Adipocyte (in vitro differentiated cells): ENCODE results near the gene TJP2.

Experiments
- DNase-seq: peaks from one replicate; pipeline ENCODE4 v3.0.0-alpha.2; 2015; ENCODE audit warnings: low read depth
- H3K27me3 ChIP-seq: replicated peaks from 2 replicates; pipeline ENCODE4 v1.7.0; 2013; ENCODE audit warnings: mild to moderate bottlenecking, low read length, moderate library complexity; ENCODE audit not compliant: control insufficient read depth, insufficient read depth
- H3K36me3 ChIP-seq: 2 replicates; pipeline ENCODE4 v1.7.0; 2013; ENCODE audit warnings: low read length, mild to moderate bottlenecking, moderate library complexity; ENCODE audit not compliant: control insufficient read depth, insufficient read depth, severe bottlenecking
- H3K4me1 ChIP-seq: 2 replicates; pipeline ENCODE4 v1.7.0; 2013; ENCODE audit warnings: mild to moderate bottlenecking, low read length, moderate library complexity; ENCODE audit not compliant: control insufficient read depth, insufficient read depth
- H3K4me3 ChIP-seq: 2 replicates; pipeline ENCODE4 v1.7.0; 2013; ENCODE audit warnings: mild to moderate bottlenecking, low read length, moderate library complexity
- H3K9ac ChIP-seq: 2 replicates; pipeline ENCODE4 v1.7.0; 2013; ENCODE audit warnings: mild to moderate bottlenecking, low read length, moderate library complexity
- H3K9me3 ChIP-seq: 2 replicates; pipeline ENCODE4 v1.7.0; 2013; ENCODE audit warnings: mild to moderate bottlenecking, low read length, moderate library complexity; ENCODE audit not compliant: control insufficient read depth

Gene TJP2

GRCh38 chr9:69165581-69165980, 8.5 kb upstream of the TJP2 start:
- no peak overlapping the region for H3K4me3 ChIP-seq
- H3K9me3 ChIP-seq: no peaks in the 10 kb centered on the region
- H3K27me3 ChIP-seq: no peaks in the 10 kb centered on the region
- no peak overlapping the region for H3K9ac ChIP-seq
- H3K4me1 ChIP-seq: no peaks in the 10 kb centered on the region
- no peak for DNase-seq
- no peaks in the 10 kb centered on the region for H3K36me3 ChIP-seq

- Histone ChIP-seq H3K27me3 (no peaks in the 10 kb centered on the region), H3K36me3 (no peaks in the 10 kb centered on the region), H3K4me3 (no peak overlapping the region), H3K4me1 (peaks cover 8% of the 10 kb centered on the region), H3K9ac (no peak overlapping the region), H3K9me3 (no peaks in the 10 kb centered on the region)
- DNase-seq: no peak
These were observed 5.3 kb upstream of the TJP2 start for GRCh38 chr9:69168709-69169217.

- H3K9me3 ChIP-seq: no peaks in the 10 kb centered on the region
- peaks cover 9% of the 10 kb centered on the region for H3K4me1 ChIP-seq
- no peaks in the 10 kb centered on the region for H3K27me3 ChIP-seq
- H3K9ac ChIP-seq: no peak overlapping the region
- no peak overlapping the region for H3K4me3 ChIP-seq
- DNase-seq: no peak
- H3K36me3 ChIP-seq: no peaks in the 10 kb centered on the region
These were observed 3.8 kb upstream of the TJP2 start for GRCh38 chr9:69170231-69170630.

- H3K27me3 ChIP-seq: no peaks in the 10 kb centered on the region
- no peaks in the 10 kb centered on the region for H3K9me3 ChIP-seq
- no peaks in the 10 kb centered on the region for H3K36me3 ChIP-seq
- no peak overlapping the region for H3K4me3 ChIP-seq
- peaks cover 16% of the 10 kb centered on the region for H3K4me1 ChIP-seq
- H3K9ac ChIP-seq: no peak overlapping the region
- DNase-seq: no peak
These were observed 3.0 kb upstream of the TJP2 start for GRCh38 chr9:69171049-69171448.

- Histone ChIP-seq H3K36me3 (no peaks in the 10 kb centered on the region), H3K4me3 (no peak overlapping the region), H3K27me3 (no peaks in the 10 kb centered on the region), H3K4me1 (peaks cover 21% of the 10 kb centered on the region), H3K9ac (no peak overlapping the region), H3K9me3 (no peaks in the 10 kb centered on the region)
- no peak for DNase-seq
These were observed 2.6 kb upstream of the TJP2 start for GRCh38 chr9:69171517-69171916.

GRCh38 chr9:69172895-69173294, 1.2 kb upstream of the TJP2 start:
- Histone ChIP-seq H3K36me3 (no peaks in the 10 kb centered on the region), H3K4me1 (peaks cover 35% of the 10 kb centered on the region), H3K27me3 (no peaks in the 10 kb centered on the region), H3K9ac (no peak overlapping the region), H3K4me3 (no peak overlapping the region), H3K9me3 (no peaks in the 10 kb centered on the region)
- no peak for DNase-seq

- Histone ChIP-seq H3K4me1 (peaks cover 41% of the 10 kb centered on the region), H3K36me3 (no peaks in the 10 kb centered on the region), H3K9me3 (no peaks in the 10 kb centered on the region), H3K4me3 (peak overlapping the region; percentile 96), H3K9ac (peak overlapping the region; percentile 93), H3K27me3 (no peaks in the 10 kb centered on the region)
- DNase-seq: no peak
These were observed 583 bp upstream of the TJP2 start for GRCh38 chr9:69173497-69173890.

- DNase-seq: peak; percentile 94
- no peaks in the 10 kb centered on the region for H3K36me3 ChIP-seq
- no peaks in the 10 kb centered on the region for H3K9me3 ChIP-seq
- peak overlapping the region; percentile 96 for H3K4me3 ChIP-seq
- peaks cover 44% of the 10 kb centered on the region for H3K4me1 ChIP-seq
- H3K9ac ChIP-seq: peak overlapping the region; percentile 93
- no peaks in the 10 kb centered on the region for H3K27me3 ChIP-seq
These were observed 763 bp downstream of the TJP2 start for GRCh38 chr9:69174616-69175463.

- DNase-seq: peak; percentile 61
- peak overlapping the region; percentile 93 for H3K9ac ChIP-seq
- H3K4me3 ChIP-seq: peak overlapping the region; percentile 96
- H3K27me3 ChIP-seq: no peaks in the 10 kb centered on the region
- no peaks in the 10 kb centered on the region for H3K36me3 ChIP-seq
- H3K4me1 ChIP-seq: peaks cover 49% of the 10 kb centered on the region
- H3K9me3 ChIP-seq: no peaks in the 10 kb centered on the region
These were observed 1.4 kb downstream of the TJP2 start for GRCh38 chr9:69175486-69175885.

GRCh38 chr9:69176471-69177171, 2.5 kb downstream of the TJP2 start:
- Histone ChIP-seq H3K9ac (peak overlapping the region; percentile 93), H3K4me1 (peaks cover 59% of the 10 kb centered on the region), H3K36me3 (no peaks in the 10 kb centered on the region), H3K4me3 (peak overlapping the region; percentile 96), H3K27me3 (no peaks in the 10 kb centered on the region), H3K9me3 (no peaks in the 10 kb centered on the region)
- no peak for DNase-seq

GRCh38 chr9:69178583-69179011, 4.5 kb downstream of the TJP2 start:
- H3K27me3 ChIP-seq: no peaks in the 10 kb centered on the region
- H3K9me3 ChIP-seq: no peaks in the 10 kb centered on the region
- no peak for DNase-seq
- H3K9ac ChIP-seq: no peak overlapping the region
- peaks cover 57% of the 10 kb centered on the region for H3K4me1 ChIP-seq
- peaks cover 12% of the 10 kb centered on the region for H3K36me3 ChIP-seq
- no peak overlapping the region for H3K4me3 ChIP-seq
